Measurements from ENCODE around the gene HSFX4. TPM values are rescaled to one million over a fixed set of nuclear protein-coding genes. Genes with fewer than 3 reads are reported as not detected.

HSFX4 gene
- total RNA-seq, 3 donors from 2014 or later = not detected

GRCh38 chrX:149948016-149948415 lies 18.6 kb downstream of the HSFX4 start:
- DNase-seq (ENCODE audit: low spot score in 2 of 2) = no peak
- no peaks in the 10 kb centered on the region for H3K9me3 ChIP-seq
- no peak for TF ChIP-seq POLR2AphosphoS5 (IDR thresholded peaks at IDR 0.05)
- no peak for TF ChIP-seq CTCF (IDR thresholded peaks at IDR 0.05)
- no peak for TF ChIP-seq POLR2A (IDR thresholded peaks at IDR 0.05)
- no peak overlapping the region for H3K27ac ChIP-seq
- intact Hi-C loops (cut with DNase I; ENCODE audit: low total_unique reads) = no loop called here
- no peaks in the 10 kb centered on the region for H3K4me1 ChIP-seq
- no peaks in the 10 kb centered on the region for H3K36me3 ChIP-seq
- H3K4me3 ChIP-seq = no peak overlapping the region
- peaks cover 0 to 4% of the 10 kb centered on the region in 2 donors for H3K27me3 ChIP-seq

GRCh38 chrX:149949743-149950436 lies 20.5 kb downstream of the HSFX4 start:
- Histone ChIP-seq H3K4me1 (no peaks in the 10 kb centered on the region), H3K4me3 (no peak overlapping the region), H3K36me3 (peaks cover 4% of the 10 kb centered on the region), H3K27me3 (peaks cover 0 to 4% of the 10 kb centered on the region in 2 donors), H3K27ac (no peak overlapping the region), H3K9me3 (no peaks in the 10 kb centered on the region)
- no peak for DNase-seq (ENCODE audit: low spot score in 2 of 2)
- intact Hi-C loops (cut with DNase I; ENCODE audit: low total_unique reads) = loop anchor here (10.0 kb wide), 1 partner anchor 735 kb away; no protein-coding TSS in a partner anchor
- TF ChIP-seq POLR2AphosphoS5 (IDR thresholded peaks at IDR 0.05) (no peak), POLR2A (IDR thresholded peaks at IDR 0.05) (no peak), CTCF (IDR thresholded peaks at IDR 0.05) (no peak)

- H3K27me3 ChIP-seq = peaks cover 0 to 4% of the 10 kb centered on the region in 2 donors
- H3K9me3 ChIP-seq = no peaks in the 10 kb centered on the region
- H3K36me3 ChIP-seq = peaks cover 4% of the 10 kb centered on the region
- TF ChIP-seq POLR2A (IDR thresholded peaks at IDR 0.05) = no peak
- peak in 1 of 3 donors; percentile 20 for TF ChIP-seq CTCF (IDR thresholded peaks at IDR 0.05)
- H3K4me3 ChIP-seq = no peak overlapping the region
- no peak overlapping the region for H3K27ac ChIP-seq
- H3K4me1 ChIP-seq = no peaks in the 10 kb centered on the region
- intact Hi-C loops (cut with DNase I; ENCODE audit: low total_unique reads) = loop anchor here (10.0 kb wide), 1 partner anchor 734 kb away; no protein-coding TSS in a partner anchor
- no peak for DNase-seq (ENCODE audit: low spot score in 2 of 2)
Measured at GRCh38 chrX:149950681-149951080, 21.3 kb downstream of the HSFX4 start.

- Histone ChIP-seq H3K27me3 (no peaks in the 10 kb centered on the region), H3K4me1 (no peaks in the 10 kb centered on the region), H3K9me3 (peaks cover 0 to 4% of the 10 kb centered on the region in 2 donors), H3K4me3 (no peak overlapping the region), H3K27ac (no peak overlapping the region), H3K36me3 (no peaks in the 10 kb centered on the region)
- TF ChIP-seq CTCF (IDR thresholded peaks at IDR 0.05) = no peak
- no peak for TF ChIP-seq POLR2A (IDR thresholded peaks at IDR 0.05)
- TF ChIP-seq POLR2AphosphoS5 (IDR thresholded peaks at IDR 0.05) = no peak
- intact Hi-C loops (cut with DNase I; ENCODE audit: low total_unique reads) = no loop called here
- DNase-seq (ENCODE audit: low spot score in 2 of 2) = no peak
Measured at GRCh38 chrX:149961572-149961971, 32.2 kb downstream of the HSFX4 start.

- intact Hi-C loops (cut with DNase I; ENCODE audit: low total_unique reads) = no loop called here
- no peak for DNase-seq (ENCODE audit: low spot score in 2 of 2)
Measured at GRCh38 chrX:149962010-149962409, 32.6 kb downstream of the HSFX4 start.

More at GRCh38 chrX:149962010-149962409, 32.6 kb downstream of the HSFX4 start:
- Histone ChIP-seq H3K9me3 (peaks cover 0 to 6% of the 10 kb centered on the region in 2 donors), H3K4me1 (no peaks in the 10 kb centered on the region), H3K27ac (no peak overlapping the region), H3K36me3 (no peaks in the 10 kb centered on the region), H3K4me3 (no peak overlapping the region), H3K27me3 (no peaks in the 10 kb centered on the region)
- no peak for TF ChIP-seq POLR2AphosphoS5 (IDR thresholded peaks at IDR 0.05)
- no peak for TF ChIP-seq CTCF (IDR thresholded peaks at IDR 0.05)
- TF ChIP-seq POLR2A (IDR thresholded peaks at IDR 0.05) = no peak
